ENCODE data around the gene MBNL3. TPM values are rescaled to one million over a fixed set of nuclear protein-coding genes. Genes with fewer than 3 reads are reported as not detected.

MBNL3 gene
- total and polyA plus RNA-seq, 3 experiments from 2014 or later = 27.8 to 31.2 (median 31.1) TPM

DNA sequence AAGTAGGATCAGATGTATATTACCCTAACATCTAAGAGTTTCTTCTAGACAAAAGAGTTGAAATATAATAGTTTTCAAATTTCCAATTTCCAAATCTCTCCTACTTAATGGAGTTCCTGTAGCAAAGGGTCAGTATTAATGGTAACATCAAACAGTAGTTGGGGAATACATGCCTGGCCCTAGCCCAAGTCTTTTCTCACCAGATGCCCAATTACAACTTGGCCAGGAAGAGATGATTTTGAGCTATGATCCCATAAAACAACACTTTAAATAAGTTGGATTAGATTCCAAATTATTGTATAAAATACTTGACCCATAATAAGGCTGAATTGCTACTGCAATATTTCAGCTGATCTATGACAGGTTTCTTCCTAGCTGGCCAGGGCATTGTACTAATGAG is 59.9 kb downstream of the MBNL3 start:
- H3K27me3 ChIP-seq (ENCODE audit: insufficient read depth, low read length, poor library complexity, severe bottlenecking) = no peaks in the 10 kb centered on the region
- no peaks in the 10 kb centered on the region for H3K4me1 ChIP-seq (ENCODE audit: insufficient read depth, low read length)
- no peak overlapping the region for H3K27ac Mint-ChIP-seq
- no peak overlapping the region for H3K4me3 Mint-ChIP-seq
- no peak overlapping the region for H3K4me3 ChIP-seq (ENCODE audit: low read length)
- H3K27me3 Mint-ChIP-seq = peaks cover 0 to 4% of the 10 kb centered on the region in 2 donors
- H3K9me3 ChIP-seq (ENCODE audit: low read length) = no peaks in the 10 kb centered on the region
- H3K36me3 Mint-ChIP-seq = peaks cover 0 to 2% (median 0%) of the 10 kb centered on the region in 3 donors
- POLR2A ChIA-PET = no interaction called here
- H3K36me3 ChIP-seq (ENCODE audit: insufficient read depth, low read length) = no peaks in the 10 kb centered on the region
- CTCF ChIA-PET = no interaction called here
- H3K4me1 Mint-ChIP-seq = peaks cover 0 to 27% (median 0%) of the 10 kb centered on the region in 3 donors
- H3K27ac ChIP-seq (ENCODE audit: low read depth, low read length) = no peak overlapping the region
- DNase-seq = no peak
- H3K9me3 Mint-ChIP-seq = no peaks in the 10 kb centered on the region

DNA sequence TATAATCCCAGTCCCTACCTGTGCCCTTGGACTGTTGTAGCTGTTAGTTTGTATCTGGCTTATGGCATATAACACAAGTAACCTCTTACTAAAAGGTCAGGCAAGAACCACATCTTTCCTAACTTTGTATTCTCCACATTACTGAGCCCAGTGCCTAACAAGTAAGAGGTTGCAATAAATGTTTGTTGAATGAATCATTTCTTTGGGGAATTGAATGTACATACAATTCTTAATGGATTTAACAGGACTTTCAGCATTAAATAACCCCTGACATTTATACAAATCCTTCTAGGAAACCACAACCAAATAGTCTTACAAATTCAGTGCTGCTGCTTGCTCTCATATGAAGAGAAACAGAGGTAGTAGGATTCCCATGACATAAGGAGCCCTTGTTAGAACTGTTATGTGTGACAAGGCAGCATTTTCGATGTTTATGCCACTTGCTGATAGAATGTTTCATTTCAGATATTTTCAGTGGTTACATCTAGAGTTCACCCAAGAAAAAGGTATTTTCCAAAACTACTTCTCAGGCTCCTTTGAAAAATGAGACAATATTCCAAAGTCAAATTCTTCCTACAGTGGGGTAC is 62.0 kb downstream of the MBNL3 start:
- Histone ChIP-seq H3K27me3 (ENCODE audit: insufficient read depth, low read length, poor library complexity, severe bottlenecking) (no peaks in the 10 kb centered on the region), H3K36me3 (ENCODE audit: insufficient read depth, low read length) (no peaks in the 10 kb centered on the region), H3K4me3 (ENCODE audit: low read length) (no peak overlapping the region), H3K9me3 (ENCODE audit: low read length) (no peaks in the 10 kb centered on the region), H3K4me1 (ENCODE audit: insufficient read depth, low read length) (no peaks in the 10 kb centered on the region), H3K27ac (ENCODE audit: low read depth, low read length) (no peak overlapping the region)
- Mint-ChIP-seq H3K36me3 (no peaks in the 10 kb centered on the region), H3K9me3 (no peaks in the 10 kb centered on the region), H3K4me3 (no peak overlapping the region), H3K4me1 (peaks cover 0 to 31% (median 0%) of the 10 kb centered on the region in 3 donors), H3K27me3 (peaks cover 0 to 4% of the 10 kb centered on the region in 2 donors), H3K27ac (peak overlapping the region in 1 of 8 donors; percentile 39)
- CTCF ChIA-PET = no interaction called here
- no peak for DNase-seq
- POLR2A ChIA-PET = no interaction called here

DNA sequence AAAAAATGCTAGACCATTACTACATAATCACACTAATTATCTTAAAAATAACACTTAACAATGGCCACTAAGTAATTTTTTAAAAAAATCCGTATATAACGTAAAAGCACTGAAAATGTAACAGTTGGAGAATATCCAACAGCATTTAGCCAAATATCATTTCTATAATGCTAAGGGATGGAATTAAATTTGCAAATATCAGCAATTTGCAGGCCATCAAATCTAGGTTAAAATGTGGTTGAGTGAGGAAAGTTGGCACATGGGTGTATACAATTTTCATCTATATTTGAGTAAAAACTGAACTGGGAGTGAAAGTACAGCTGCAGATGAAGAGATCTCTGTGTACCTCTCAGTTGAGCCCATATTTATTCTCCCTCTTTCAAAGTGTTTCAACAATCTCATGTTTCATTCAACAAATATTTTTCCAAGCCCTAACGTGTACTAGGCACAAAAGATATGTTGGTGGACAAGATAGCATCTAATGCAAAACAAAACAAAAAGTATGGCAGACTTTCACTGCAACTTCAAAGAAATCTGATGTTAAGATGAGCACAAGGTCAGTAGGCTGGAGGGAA is 63.0 kb downstream of the MBNL3 start:
- no peak overlapping the region for H3K4me3 ChIP-seq (ENCODE audit: low read length)
- peaks cover 0 to 31% (median 0%) of the 10 kb centered on the region in 3 donors for H3K4me1 Mint-ChIP-seq
- no peaks in the 10 kb centered on the region for H3K27me3 ChIP-seq (ENCODE audit: insufficient read depth, low read length, poor library complexity, severe bottlenecking)
- H3K4me1 ChIP-seq (ENCODE audit: insufficient read depth, low read length) = no peaks in the 10 kb centered on the region
- H3K27ac ChIP-seq (ENCODE audit: low read depth, low read length) = no peak overlapping the region
- no peaks in the 10 kb centered on the region for H3K36me3 Mint-ChIP-seq
- POLR2A ChIA-PET = no interaction called here
- DNase-seq = no peak
- H3K4me3 Mint-ChIP-seq = no peak overlapping the region
- H3K36me3 ChIP-seq (ENCODE audit: insufficient read depth, low read length) = no peaks in the 10 kb centered on the region
- CTCF ChIA-PET = no interaction called here
- no peaks in the 10 kb centered on the region for H3K27me3 Mint-ChIP-seq
- no peak overlapping the region for H3K27ac Mint-ChIP-seq
- H3K9me3 ChIP-seq (ENCODE audit: low read length) = no peaks in the 10 kb centered on the region
- no peaks in the 10 kb centered on the region for H3K9me3 Mint-ChIP-seq

DNA sequence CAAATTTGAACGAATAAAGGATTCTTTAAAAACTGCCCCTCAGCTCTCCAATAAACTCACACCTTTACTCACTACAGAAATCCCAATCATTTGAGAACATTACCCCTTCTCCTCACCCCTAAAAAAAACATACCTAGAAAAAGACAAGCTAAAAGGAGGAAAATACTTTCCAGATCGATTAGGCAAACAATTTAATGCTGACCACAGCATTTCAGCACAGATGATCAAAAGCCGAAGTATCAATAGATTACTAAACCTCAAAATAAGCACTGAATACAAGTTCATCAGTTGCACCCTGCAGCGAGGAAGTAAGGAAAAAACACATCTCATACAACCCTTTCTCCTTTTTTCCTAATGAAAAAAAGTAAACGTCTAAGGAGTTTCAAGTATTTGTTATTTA is 65.5 kb downstream of the MBNL3 start:
- H3K4me3 ChIP-seq (ENCODE audit: low read length) = no peak overlapping the region
- no peak for DNase-seq
- no peaks in the 10 kb centered on the region for H3K27me3 ChIP-seq (ENCODE audit: insufficient read depth, low read length, poor library complexity, severe bottlenecking)
- no peaks in the 10 kb centered on the region for H3K36me3 ChIP-seq (ENCODE audit: insufficient read depth, low read length)
- Mint-ChIP-seq H3K4me1 (peaks cover 0 to 25% (median 0%) of the 10 kb centered on the region in 3 donors), H3K9me3 (no peaks in the 10 kb centered on the region), H3K27ac (no peak overlapping the region), H3K36me3 (peaks cover 0 to 8% (median 0%) of the 10 kb centered on the region in 3 donors), H3K4me3 (no peak overlapping the region), H3K27me3 (peaks cover 0 to 8% of the 10 kb centered on the region in 2 donors)
- POLR2A ChIA-PET = no interaction called here
- CTCF ChIA-PET = no interaction called here
- H3K4me1 ChIP-seq (ENCODE audit: insufficient read depth, low read length) = no peaks in the 10 kb centered on the region
- H3K9me3 ChIP-seq (ENCODE audit: low read length) = no peaks in the 10 kb centered on the region
- H3K27ac ChIP-seq (ENCODE audit: low read depth, low read length) = no peak overlapping the region

DNA sequence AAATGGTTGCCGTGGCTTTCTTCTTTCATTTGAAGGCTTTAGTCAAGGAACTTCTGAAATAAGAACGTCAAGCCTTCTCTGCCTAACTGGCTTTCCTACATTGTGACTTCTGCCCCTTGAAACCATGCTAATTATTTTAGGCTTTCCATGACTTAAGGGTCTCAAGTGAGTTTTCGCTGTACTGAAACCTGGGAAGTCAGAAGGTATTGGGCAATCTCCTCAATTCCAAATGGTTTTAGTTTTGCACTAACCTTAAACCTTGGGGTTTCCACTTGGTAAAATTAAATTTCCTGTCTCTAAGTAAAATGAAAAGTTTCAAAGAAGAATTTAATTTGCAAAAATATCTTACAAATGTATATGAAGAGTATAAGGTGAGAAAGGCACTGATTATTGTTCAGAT is 73.8 kb downstream of the MBNL3 start:
- H3K4me1 ChIP-seq (ENCODE audit: insufficient read depth, low read length) = no peaks in the 10 kb centered on the region
- no peak overlapping the region for H3K27ac ChIP-seq (ENCODE audit: low read depth, low read length)
- H3K9me3 ChIP-seq (ENCODE audit: low read length) = no peaks in the 10 kb centered on the region
- DNase-seq = no peak
- Mint-ChIP-seq H3K4me1 (peaks cover 0 to 18% (median 1%) of the 10 kb centered on the region in 3 donors), H3K36me3 (peaks cover 0 to 6% (median 0%) of the 10 kb centered on the region in 3 donors), H3K27ac (no peak overlapping the region), H3K4me3 (no peak overlapping the region), H3K27me3 (peaks cover 0 to 5% of the 10 kb centered on the region in 2 donors), H3K9me3 (no peaks in the 10 kb centered on the region)
- CTCF ChIA-PET = no interaction called here
- no peaks in the 10 kb centered on the region for H3K36me3 ChIP-seq (ENCODE audit: insufficient read depth, low read length)
- H3K4me3 ChIP-seq (ENCODE audit: low read length) = no peak overlapping the region
- POLR2A ChIA-PET = no interaction called here
- H3K27me3 ChIP-seq (ENCODE audit: insufficient read depth, low read length, poor library complexity, severe bottlenecking) = no peaks in the 10 kb centered on the region

DNA sequence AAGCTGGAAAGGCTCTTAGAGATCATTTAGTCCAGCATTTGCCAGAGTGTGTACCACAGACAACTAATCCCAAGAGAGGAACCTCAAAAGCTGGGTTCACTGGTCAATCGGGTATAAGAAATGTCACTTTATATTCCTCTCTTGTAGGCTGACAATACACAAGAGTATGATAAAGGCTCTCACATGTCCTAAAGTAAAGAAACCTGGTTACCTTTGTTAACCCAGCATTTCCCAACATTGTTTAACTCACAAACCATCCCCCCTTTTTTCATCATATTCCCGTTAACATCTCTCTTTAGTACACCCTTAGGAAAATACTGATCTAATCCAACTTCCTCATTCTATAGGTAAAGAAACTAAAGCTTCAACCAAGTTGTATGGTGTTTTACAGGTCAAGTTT is 74.4 kb downstream of the MBNL3 start:
- DNase-seq = no peak
- peaks cover 0 to 4% of the 10 kb centered on the region in 2 donors for H3K27me3 Mint-ChIP-seq
- H3K4me3 ChIP-seq (ENCODE audit: low read length) = no peak overlapping the region
- H3K4me1 Mint-ChIP-seq = peaks cover 0 to 24% (median 1%) of the 10 kb centered on the region in 3 donors
- H3K4me1 ChIP-seq (ENCODE audit: insufficient read depth, low read length) = no peaks in the 10 kb centered on the region
- H3K9me3 ChIP-seq (ENCODE audit: low read length) = no peaks in the 10 kb centered on the region
- no peak overlapping the region for H3K27ac Mint-ChIP-seq
- peaks cover 0 to 4% (median 0%) of the 10 kb centered on the region in 3 donors for H3K36me3 Mint-ChIP-seq
- H3K27me3 ChIP-seq (ENCODE audit: insufficient read depth, low read length, poor library complexity, severe bottlenecking) = no peaks in the 10 kb centered on the region
- H3K4me3 Mint-ChIP-seq = no peak overlapping the region
- H3K27ac ChIP-seq (ENCODE audit: low read depth, low read length) = no peak overlapping the region
- no peaks in the 10 kb centered on the region for H3K36me3 ChIP-seq (ENCODE audit: insufficient read depth, low read length)
- ChIA-PET POLR2A (no interaction called here), CTCF (no interaction called here)
- H3K9me3 Mint-ChIP-seq = no peaks in the 10 kb centered on the region

DNA sequence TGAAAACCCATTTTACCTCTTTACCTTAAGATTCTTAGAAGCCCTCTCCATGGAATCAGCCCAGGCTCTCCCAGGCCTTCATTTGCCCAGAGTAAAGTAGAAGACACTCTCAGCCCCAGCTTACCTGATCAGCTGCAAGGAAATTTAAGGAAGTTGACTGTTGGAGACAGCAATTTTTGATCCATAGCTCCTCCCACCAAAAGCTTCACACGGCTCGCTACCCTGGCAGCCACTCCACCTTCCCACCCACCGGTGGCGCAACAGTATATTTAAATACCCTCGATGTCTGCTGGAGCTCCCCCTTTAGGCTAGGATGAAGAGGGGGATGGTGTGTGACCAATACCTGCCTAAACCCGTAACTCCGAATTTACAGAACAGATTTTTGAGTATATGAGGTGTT is 75.4 kb downstream of the MBNL3 start:
- Mint-ChIP-seq H3K27me3 (peaks cover 0 to 4% of the 10 kb centered on the region in 2 donors), H3K27ac (no peak overlapping the region), H3K4me1 (peaks cover 0 to 24% (median 1%) of the 10 kb centered on the region in 3 donors), H3K4me3 (no peak overlapping the region), H3K9me3 (no peaks in the 10 kb centered on the region), H3K36me3 (no peaks in the 10 kb centered on the region)
- H3K36me3 ChIP-seq (ENCODE audit: insufficient read depth, low read length) = no peaks in the 10 kb centered on the region
- H3K9me3 ChIP-seq (ENCODE audit: low read length) = no peaks in the 10 kb centered on the region
- H3K27ac ChIP-seq (ENCODE audit: low read depth, low read length) = no peak overlapping the region
- POLR2A ChIA-PET = no interaction called here
- no peak for DNase-seq
- CTCF ChIA-PET = interaction anchor here (1.2 kb wide), 1 partner anchor 77 kb away, joined by 3 read pairs; no protein-coding TSS in a partner anchor
- no peaks in the 10 kb centered on the region for H3K27me3 ChIP-seq (ENCODE audit: insufficient read depth, low read length, poor library complexity, severe bottlenecking)
- H3K4me3 ChIP-seq (ENCODE audit: low read length) = no peak overlapping the region
- H3K4me1 ChIP-seq (ENCODE audit: insufficient read depth, low read length) = no peaks in the 10 kb centered on the region

DNA sequence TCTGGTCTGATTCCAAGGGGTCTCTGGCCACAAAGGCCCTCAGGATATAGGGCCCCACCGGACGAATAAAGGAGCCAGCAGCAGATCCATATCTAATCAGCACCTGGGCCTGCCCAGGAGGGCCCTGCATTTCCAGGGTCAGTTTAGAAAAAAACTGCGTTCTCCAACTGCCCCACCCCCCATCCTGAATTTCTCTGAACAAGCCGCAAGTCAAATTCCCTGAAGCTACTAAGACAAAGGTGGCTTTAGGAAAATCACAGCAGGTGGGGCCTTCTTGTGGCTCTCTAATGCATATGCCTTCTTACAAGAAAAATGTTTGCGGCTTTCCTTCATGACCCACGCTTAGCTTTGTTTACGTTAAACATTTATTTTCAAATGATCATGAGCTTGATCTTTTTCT is 76.6 kb downstream of the MBNL3 start:
- DNase-seq = no peak
- Histone ChIP-seq H3K4me1 (ENCODE audit: insufficient read depth, low read length) (no peaks in the 10 kb centered on the region), H3K9me3 (ENCODE audit: low read length) (no peaks in the 10 kb centered on the region), H3K36me3 (ENCODE audit: insufficient read depth, low read length) (no peaks in the 10 kb centered on the region), H3K27ac (ENCODE audit: low read depth, low read length) (no peak overlapping the region), H3K4me3 (ENCODE audit: low read length) (no peak overlapping the region), H3K27me3 (ENCODE audit: insufficient read depth, low read length, poor library complexity, severe bottlenecking) (no peaks in the 10 kb centered on the region)
- H3K4me3 Mint-ChIP-seq = no peak overlapping the region
- H3K4me1 Mint-ChIP-seq = peaks cover 0 to 27% (median 0%) of the 10 kb centered on the region in 3 donors
- H3K27me3 Mint-ChIP-seq = peaks cover 0 to 4% of the 10 kb centered on the region in 2 donors
- H3K9me3 Mint-ChIP-seq = no peaks in the 10 kb centered on the region
- H3K27ac Mint-ChIP-seq = no peak overlapping the region
- H3K36me3 Mint-ChIP-seq = no peaks in the 10 kb centered on the region
- ChIA-PET CTCF (interaction anchor here (1.2 kb wide), 1 partner anchor 78 kb away, joined by 3 read pairs; no protein-coding TSS in a partner anchor), POLR2A (no interaction called here)
